NT2/D1 (cell line): ENCODE measurements around the gene FBXL13.

Experiments
- SUZ12 ChIP-seq: IDR thresholded peaks from 2 replicates; pipeline ENCODE4 v1.6.1; 2011; ENCODE audit not compliant: insufficient read length, insufficient read depth; ENCODE audit errors: extremely low read depth
- YY1 ChIP-seq: IDR thresholded peaks from 2 replicates; pipeline ENCODE4 v1.6.1; 2011; ENCODE audit not compliant: insufficient read length, insufficient read depth
- ZNF274 ChIP-seq: IDR thresholded peaks from 2 replicates; pipeline ENCODE4 v1.6.1; 2011; ENCODE audit warnings: mild to moderate bottlenecking, low read depth, low read length

- TF ChIP-seq YY1 (no peak), ZNF274 (no peak), SUZ12 (no peak)
Observed at GRCh38 chr7:103065667-103066066, 8.9 kb downstream of the FBXL13 start.
